GM18498 (cell line): ENCODE measurements around the gene CDK6.

Source experiments
- ATAC-seq: cut with Tn5 transposase; IDR thresholded peaks from one replicate; pipeline ENCODE4 v1.9.1; 2021; ENCODE audit warnings: mild to moderate bottlenecking, moderate library complexity; ENCODE audit not compliant: unreplicated experiment

Gene CDK6

GRCh38 chr7:92797284-92797683 is 39.1 kb downstream of the CDK6 start:
- no peak for ATAC-seq

- ATAC-seq, result no peak
Observed at GRCh38 chr7:92794831-92795230, 41.5 kb downstream of the CDK6 start.

DNA sequence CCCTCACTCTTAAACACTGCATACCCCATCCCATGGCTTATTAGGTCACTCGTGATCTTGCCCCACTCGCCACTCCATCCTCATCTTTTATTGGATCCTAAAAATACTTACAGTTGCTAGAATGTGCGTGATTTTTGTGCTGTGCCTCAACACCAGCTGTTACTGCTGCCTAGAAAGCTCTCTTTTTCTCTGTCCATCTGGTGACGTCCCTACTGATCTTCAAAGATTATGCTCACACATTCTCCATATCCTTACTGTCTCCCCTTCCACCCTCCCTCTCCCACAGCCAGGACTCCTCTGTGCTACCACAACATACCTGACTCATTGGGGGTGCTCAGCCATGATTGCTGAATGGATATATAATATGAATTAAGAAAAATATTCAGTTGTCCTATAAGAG is 42.0 kb downstream of the CDK6 start:
- no peak for ATAC-seq

DNA sequence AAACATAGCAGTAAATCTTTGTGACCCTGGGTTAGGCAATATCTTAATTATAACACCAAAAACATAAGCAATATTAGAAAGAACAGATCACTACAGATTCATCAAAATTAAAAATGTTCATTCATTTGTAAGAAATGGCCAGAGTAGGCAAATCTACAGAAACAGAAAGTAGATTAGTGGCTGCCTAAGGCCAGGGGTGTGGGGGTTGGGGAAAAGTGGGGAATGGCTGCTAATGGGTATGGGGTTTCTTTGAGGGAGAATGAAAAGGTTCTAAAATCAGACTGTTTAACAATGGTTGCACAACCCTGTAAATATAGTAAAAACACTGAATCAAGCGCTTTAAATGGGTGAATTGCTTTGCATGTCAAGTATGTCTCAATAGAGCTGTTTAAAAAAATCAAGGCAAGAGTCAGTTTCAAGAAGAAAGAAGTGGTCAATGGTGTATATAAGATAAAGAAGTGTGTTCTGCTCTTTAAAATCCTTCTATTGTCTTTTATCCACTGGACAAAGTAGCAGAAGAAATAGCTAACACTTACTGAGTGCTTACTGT is 42.6 kb downstream of the CDK6 start:
- ATAC-seq, result no peak

GRCh38 chr7:92790992-92791391 is 45.4 kb downstream of the CDK6 start:
- ATAC-seq, result no peak

- no peak for ATAC-seq
Observed at GRCh38 chr7:92788559-92789183, 47.7 kb downstream of the CDK6 start.

- ATAC-seq, result no peak
Observed at GRCh38 chr7:92785923-92786322, 50.5 kb downstream of the CDK6 start.

GRCh38 chr7:92784935-92785334 is 51.4 kb downstream of the CDK6 start:
- no peak for ATAC-seq

- ATAC-seq, result no peak
Observed at GRCh38 chr7:92783260-92784201, 52.8 kb downstream of the CDK6 start.

- no peak for ATAC-seq
Observed at GRCh38 chr7:92782855-92783254, 53.5 kb downstream of the CDK6 start.

- no peak for ATAC-seq
Observed at GRCh38 chr7:92782236-92782635, 54.1 kb downstream of the CDK6 start.

DNA sequence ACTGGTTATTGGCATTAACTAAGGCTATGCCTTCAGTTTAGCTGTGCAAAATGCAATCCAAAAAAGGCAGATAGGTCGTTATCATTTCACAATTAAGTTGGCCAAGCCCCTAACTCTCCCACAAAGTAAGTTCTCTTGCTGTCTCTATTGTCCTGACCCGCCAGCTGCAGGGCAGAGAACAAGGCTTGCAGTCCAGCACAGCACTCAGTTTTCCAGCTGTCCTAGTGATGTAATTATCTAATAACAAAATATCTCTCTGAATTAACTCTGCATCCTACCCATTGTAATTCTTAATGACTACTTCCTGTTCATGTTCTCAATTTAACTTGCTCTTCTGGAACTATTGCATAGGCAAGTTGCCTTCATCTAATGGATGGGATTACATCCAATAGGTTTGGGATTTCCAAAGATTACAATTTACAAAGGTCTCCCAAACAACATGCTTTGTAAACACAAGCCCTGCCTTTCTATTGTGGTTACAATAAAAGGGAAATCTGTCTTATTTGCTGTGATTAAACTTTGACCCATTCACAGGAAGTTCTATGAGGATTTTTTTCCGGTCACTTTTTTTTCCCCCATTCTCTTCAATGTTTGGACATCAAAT is 55.2 kb downstream of the CDK6 start:
- no peak for ATAC-seq

DNA sequence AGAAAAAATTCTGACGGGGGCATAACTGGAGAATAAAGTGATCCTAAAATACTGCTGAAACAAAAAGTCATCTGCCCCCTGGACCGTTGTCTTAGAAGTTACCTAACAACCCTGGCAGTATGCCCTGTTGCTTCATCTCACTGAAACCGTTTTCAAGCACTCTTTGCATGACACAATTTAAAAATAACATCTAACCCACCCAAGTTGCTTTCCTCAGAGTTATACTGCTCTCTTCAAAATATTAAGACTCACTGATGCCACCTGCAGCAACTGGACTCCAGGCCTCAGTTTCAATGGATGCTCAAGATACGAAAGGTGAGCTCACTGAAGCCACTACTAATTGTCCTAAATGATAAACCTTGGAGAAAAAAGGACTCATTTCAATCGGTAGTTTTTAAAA is 57.4 kb downstream of the CDK6 start:
- peak; percentile 86 for ATAC-seq

GRCh38 chr7:92777993-92778392 is 58.4 kb downstream of the CDK6 start:
- ATAC-seq, result no peak

DNA sequence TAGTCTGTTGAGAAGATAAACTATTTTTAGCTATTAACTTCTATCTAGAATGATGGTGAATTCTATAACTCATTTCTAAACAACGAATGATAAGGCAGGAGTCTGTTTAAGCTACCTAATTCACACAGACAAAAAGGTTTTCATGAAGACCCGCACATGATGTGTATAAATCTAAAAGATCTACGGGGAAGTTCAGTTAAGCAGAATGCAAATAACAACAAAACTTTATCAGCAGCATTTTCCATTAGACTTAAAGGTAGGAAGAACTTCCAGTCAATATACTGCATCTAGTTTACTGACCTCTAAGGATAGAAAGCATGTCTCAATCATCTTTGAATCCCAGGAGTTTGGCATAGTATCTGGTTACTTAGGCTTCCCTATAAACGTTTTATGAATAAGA is 62.6 kb downstream of the CDK6 start:
- no peak for ATAC-seq

DNA sequence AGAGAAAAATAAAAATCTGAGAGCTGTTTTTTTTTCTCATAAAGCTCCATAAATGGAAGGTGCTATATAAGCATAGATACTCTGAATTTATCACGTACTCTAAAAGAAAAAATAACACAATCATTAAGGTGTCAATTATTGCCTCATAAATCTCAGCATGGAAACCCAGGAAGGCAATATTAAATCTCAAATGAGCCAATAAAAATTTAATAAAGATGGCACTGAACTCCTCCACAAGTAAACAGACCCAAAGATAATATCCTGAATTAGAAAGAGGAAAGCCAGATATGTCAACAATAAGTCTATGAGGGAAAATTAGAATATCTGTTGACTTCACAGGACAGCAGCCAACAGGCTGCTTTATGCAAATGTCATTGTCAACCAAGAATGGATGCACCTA is 66.5 kb downstream of the CDK6 start:
- no peak for ATAC-seq

DNA sequence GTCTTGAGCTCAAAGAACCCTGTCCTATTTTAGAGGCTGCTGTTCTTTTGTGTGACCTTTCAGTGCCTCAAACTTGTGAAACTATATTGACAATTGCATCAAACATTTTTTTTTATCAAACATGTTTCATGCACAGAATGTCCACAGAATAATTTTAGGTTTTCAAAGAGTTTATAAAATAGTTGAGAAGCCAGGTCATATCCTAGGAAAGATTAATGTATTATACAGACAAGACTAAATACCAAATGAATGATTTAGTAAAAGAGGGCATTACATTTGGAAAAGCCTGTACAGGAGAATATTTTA is 67.0 kb downstream of the CDK6 start:
- peak; percentile 26 for ATAC-seq

- peak; percentile 90 for ATAC-seq
Observed at GRCh38 chr7:92768501-92769393, 67.6 kb downstream of the CDK6 start.

DNA sequence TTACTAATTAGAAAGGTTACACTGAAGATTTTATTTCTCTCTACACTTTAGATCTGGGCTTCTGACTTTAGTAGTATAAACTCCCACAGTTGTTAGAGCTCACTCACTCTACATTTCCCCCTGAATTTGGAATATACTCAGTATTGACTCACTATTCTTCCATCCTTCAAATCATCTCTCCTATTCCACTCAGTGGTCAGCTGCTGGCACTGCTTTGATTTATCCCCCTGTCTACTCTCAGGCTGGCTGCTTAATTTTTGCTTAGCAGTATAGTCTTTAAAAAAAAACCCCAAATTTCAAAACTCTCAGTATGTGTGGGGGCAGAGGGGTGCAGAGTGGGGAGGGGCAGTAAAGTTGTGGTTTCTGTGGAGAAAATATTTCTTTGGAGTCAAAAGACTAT is 68.9 kb downstream of the CDK6 start:
- ATAC-seq, result no peak

- ATAC-seq, result no peak
Observed at GRCh38 chr7:92766461-92767003, 69.8 kb downstream of the CDK6 start.

GRCh38 chr7:92765725-92766124 is 70.6 kb downstream of the CDK6 start:
- ATAC-seq, result no peak
